ENCODE measurements around the gene KCNAB1.

GRCh38 chr3:156184156-156184555 lies 63.8 kb downstream of the KCNAB1 start:
- TF ChIP-seq CTCF (IDR thresholded peaks at IDR 0.05), result no peak
- TF ChIP-seq EP300 (IDR thresholded peaks at IDR 0.05), result no peak

Data from suprapubic skin (tissue), 3 donors.